Activated CD4-positive, alpha-beta T cell treated with anti-CD3 and anti-CD28 coated beads, Interleukin-10, Interleukin-2, amounts not matched to agents 100 ng/mL and 50 ng/mL, durations not matched to agents 16 hours and 8 hours (primary cell): ENCODE data around the gene CFAP410.

Experiments
- DNase-seq: peaks from one replicate; pipeline ENCODE4 v3.0.0-alpha.2; 2020

The CFAP410 gene

DNA sequence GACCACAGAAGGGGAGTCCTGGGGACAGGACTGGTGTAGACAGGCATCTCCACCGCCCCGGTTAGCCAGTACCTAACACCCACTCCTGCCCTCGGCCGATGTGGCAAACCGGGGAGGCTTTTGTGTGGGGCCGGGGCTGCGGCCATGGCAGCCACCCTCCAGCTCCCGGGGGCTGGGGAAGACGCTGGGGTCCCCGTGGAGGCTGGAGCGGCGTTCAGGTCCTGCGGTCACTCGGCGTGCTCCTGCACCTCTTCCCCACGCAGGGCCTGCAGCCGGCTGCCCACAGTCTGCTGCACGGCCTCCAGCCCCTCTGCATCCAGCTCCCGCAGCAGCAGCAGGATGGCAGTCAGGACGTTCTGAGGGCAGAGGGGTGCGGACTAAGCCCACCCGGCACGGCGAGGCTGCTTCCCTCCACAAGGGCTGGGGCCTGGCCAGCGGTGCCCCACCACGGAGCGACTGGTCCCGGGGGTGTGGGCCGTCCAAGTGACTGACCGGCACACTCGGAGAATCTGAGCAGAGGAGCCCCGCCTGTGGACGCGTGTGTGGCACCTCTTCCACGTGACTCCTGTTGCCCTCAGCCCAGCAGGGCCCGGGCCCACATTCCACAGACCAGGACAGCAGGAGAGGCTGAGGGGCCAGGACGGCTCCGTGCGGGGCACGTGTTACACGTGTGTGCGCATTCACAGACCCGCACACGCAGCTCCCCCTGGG, 9.1 kb downstream of the CFAP410 start:
- DNase-seq: no peak

DNA sequence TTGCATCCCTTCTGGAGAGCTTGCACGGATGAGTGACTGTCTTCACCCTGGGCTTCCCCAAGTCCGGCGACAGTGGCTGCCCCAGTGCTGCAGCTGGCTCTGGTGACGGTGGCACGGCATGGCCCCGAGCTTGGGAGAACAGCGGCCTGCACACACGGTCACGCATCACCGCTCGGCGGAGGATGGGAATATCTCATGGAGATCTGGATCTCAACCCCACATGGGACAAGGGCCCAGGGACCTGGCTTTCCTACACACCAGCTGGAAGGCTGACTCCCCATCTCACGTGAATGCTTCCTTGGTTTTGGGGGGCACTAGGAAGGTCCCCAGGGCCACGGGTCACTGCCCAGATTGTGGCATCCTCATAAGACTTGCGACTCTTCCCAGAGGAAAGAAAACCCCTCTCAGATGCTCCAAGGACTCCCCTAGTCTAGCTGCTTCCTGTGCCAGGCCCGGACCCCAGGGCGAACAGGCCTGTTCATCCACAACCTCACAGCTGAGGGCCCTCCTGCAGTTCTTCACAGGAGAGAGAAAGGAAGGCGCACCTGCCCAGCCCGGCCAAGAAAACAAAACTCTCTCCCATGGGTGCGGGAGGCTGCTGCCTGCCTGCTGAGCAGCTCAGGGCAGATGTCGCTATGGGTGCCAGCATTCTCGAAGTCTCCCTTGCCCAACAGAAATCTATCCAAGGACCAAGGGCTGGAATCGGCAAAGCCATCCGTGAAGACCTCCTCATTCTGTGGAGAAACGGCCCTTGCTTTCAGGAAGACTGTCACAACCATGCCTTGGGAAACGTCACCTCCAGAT, 9.9 kb downstream of the CFAP410 start:
- DNase-seq: no peak

DNA sequence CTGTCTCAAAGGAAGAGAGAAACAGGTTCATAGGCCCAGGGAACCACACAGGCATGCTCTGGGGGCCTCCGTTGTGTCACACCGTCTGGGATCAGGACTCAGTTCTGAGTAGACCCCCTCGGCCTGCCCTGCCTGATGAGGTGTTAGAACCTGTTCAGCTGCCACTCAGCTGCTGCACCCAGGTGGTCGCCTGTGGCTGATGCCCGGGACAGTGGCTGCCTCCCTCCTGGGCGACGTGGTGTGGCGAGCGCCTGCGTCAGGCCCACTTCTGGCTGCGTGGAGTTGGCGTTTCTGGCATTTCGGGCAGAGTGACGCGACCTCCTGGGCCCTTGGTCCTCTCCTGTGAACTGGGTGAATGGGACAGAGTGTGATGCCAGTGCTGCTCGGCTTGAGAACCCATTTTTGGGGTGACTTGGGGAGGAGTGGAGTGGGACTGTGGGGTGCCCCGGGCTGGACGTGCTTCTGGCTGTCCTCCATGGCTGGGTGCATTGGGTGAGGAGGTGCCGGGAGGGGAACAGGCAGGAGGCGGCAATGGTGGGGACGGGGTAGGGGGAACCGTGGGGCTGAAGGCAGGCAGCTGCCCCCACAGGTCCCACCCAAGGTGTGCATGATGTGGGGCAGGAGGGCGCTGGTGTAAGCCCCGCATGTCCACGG, 10.8 kb downstream of the CFAP410 start:
- DNase-seq: no peak

DNA sequence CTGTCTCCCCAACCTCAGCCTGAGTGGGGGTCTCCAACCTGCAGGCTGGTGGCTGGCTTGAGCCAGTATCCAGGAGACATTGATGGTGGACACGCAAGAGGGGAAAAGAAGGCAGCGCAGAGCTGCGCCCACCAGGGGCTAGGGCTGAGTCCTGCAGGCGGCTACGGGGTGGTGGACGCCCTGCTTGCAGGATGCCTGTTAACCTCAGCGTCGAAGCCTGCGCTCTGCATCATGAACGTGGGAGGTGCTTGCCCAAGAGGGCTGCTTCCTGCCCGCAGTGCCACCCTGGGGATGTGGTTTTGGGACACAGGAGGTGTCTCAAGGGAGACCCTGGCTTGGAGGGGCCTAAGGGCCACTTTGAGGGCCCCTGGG, 11.6 kb downstream of the CFAP410 start:
- no peak for DNase-seq

DNA sequence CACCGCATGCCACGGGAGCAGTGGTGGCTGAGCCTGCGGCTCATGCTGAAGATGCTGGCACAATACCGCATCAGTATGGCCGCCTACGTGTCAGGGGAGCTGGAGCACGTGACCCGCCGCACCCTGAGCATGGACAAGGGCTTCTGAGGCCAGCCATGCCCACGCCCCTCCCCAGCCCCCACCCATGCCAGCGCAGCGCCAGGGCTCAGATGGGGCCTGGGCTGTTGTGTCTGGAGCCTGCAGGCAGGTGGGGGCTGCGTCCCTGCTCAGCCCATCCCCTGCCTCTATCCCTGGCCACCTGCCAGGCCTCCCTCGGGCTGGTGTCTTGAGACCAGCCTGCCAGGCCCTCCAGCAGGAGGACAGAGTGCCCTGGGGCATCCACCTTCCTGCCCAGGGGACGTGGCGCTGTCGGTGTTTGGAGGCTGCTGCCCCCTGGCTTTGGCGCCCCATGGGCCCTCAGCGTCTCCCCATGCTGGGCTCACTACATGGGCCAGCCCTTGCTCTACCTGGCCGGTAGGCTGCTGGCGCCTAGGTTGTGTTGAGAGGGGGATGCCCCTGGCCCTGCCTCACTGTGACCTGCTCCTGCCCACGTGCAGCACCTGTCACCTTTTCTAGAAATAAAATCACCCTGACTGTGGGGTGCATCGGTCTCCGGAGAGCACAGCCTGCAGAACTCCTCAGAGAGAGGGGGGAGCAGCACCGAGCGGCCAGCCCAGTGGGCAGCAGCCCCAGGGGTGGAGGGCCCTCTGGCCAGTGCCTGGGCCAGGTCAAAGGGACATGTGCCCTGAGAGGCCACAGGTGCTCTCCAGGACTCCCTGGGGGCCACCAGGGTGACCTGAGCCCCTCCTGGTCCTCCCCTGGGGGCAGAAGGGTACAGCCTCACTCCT, 12.2 kb downstream of the CFAP410 start:
- DNase-seq: no peak

DNA sequence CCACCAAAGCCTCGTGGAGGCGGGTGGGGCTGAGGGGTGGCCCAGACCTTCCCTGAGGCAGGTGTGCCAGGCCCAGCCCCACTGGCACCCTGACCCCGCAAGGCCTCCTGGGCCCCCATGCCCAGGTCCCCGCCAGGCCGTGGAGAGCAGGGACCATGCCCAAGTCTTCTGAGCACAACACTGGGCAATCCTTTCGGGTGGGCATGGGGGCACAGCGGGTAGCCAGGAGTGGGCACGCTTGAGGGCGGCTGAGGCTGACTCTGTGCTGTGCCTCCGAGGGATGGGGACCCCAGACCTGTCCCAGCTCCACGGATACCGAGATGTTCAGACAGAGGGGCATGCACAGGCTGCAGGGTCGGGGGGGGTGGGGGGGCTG, 12.9 kb downstream of the CFAP410 start:
- DNase-seq: no peak

DNA sequence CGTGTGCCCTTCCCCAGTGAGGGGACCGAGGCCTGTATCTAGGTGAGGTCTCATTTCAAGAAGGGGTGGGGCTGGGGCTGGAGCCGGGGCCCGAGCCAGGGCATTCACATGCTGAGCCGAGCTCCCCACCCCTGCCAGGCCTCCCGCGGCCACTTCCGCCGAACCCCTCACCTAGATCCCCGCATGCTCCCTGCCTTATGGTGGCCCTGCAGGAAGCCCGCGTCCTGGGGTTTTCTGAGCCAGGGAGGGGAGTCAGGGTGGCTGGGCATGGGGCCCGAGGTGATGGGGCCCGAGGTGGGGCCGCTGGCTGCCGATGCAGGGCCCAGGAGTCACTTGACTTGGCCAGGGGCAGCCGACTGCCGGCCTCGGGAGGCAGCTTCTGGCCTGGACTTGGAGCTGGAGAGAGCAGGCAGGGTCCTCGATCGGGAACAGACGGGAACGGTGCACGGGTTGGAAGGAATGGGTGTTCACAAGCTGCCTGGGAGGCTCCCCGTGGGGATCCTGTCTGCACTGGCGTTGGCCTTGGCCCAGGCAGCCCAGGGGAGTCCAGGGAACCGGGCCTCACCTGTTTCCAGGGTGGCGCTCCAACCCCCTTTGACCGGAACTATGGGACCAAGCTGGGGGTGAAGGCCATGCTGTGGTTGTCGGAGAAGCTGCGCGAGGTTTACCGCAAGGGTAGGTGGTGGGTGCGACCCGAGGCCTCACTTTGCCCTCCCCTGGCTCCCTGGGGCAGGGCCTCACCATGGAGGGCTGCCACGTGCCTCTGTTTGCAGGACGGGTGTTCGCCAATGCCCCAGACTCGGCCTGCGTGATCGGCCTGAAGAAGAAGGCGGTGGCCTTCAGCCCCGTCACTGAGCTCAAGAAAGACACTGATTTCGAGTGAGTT, 13.6 kb downstream of the CFAP410 start:
- no peak for DNase-seq

DNA sequence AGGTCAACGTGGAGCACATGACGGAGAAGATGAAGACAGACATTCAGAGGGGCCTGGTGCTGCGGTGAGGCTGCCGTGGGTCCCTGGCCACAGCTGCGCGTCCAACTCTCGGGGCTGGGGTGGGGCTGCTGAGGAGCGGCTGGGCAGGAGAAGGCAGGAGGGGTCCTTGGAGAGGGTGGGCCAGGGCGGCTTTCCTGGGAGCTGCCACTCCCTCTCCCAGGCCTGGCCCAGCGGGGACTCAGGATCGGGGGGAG, 14.4 kb downstream of the CFAP410 start:
- no peak for DNase-seq

DNA sequence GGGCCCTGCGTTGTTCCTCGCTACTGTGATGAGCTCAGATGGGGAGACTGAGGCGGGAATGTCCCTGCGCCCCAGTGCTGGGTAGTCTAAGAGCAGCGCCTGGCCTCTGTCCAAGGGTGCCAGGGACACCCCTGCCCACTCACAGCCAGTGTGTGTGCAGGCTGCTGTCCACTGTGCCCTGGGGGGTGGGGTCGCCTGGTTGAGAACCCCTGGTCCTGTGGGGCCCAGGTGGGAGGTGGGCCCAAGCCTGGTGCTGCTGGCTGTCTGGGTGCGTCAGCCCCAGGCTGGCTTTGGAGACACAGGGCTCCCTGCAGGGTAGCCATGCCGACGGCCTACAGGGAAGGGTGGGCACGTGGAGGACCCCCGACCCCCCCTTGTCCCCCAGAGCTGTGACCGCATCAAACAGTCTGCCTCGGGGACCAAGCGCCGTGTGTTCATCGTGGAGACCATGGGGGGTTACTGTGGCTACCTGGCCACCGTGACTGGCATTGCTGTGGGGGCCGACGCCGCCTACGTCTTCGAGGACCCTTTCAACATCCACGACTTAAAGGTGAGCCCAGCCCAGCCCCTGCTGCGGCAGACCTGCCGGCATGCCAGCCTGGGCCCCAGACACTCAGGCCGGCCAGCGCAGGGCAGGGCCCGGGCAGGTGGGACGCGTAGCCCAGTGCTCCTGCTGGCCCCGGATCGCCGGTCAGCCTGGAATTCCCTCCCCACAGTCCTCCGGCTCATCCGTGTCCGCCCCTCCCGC, 14.9 kb downstream of the CFAP410 start:
- no peak for DNase-seq

DNA sequence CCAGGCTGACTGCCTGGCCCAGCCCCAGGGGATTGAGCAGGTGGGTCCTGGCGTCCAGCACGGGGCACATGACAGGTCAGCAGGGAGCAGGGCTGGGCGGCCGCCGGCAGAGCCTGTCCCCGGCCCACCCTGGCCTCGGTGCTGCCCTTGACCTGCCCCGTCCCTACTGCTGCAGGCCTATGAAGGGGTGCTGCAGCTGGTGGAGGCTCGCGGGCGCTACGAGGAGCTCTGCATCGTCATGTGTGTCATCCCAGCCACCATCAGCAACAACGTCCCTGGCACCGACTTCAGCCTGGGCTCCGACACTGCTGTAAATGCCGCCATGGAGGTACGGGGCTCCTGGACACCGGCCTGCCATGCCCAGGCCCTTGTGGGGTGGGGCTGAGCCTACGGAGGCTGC, 15.6 kb downstream of the CFAP410 start:
- DNase-seq: no peak

DNA sequence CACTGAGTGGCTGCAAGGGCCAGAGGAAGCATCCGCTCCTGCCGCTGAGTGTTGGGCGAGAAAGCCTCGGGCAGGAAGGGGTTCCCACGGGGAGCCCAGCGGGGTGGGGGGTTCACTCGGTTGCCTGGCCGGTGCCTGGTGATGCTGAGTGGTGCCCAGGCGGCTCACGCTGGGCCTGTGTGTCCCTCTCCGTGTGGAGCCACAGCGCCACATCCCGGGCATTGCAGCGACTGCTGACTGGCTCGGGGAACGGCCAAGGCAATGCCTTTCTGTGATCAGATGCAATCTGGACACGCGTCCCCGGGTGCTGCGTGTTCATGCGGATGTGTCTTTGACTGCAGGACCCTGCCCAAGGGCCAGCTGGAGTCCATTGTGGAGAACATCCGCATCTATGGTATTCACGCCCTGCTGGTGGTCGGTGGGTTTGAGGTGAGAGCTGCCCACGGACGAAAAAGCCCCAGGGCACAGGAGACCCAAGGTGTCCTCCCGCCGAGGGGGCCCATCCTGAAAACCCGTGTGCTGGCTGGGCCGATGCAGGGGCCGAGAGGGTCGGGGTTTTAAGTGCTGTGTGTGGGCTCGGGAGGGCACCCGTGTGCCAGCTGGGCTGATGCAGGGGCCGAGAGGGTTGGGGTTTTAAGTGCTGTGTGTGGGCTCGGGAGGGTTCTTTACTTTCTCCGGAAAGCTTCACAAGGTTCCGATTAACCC, 16.4 kb downstream of the CFAP410 start:
- no peak for DNase-seq

DNA sequence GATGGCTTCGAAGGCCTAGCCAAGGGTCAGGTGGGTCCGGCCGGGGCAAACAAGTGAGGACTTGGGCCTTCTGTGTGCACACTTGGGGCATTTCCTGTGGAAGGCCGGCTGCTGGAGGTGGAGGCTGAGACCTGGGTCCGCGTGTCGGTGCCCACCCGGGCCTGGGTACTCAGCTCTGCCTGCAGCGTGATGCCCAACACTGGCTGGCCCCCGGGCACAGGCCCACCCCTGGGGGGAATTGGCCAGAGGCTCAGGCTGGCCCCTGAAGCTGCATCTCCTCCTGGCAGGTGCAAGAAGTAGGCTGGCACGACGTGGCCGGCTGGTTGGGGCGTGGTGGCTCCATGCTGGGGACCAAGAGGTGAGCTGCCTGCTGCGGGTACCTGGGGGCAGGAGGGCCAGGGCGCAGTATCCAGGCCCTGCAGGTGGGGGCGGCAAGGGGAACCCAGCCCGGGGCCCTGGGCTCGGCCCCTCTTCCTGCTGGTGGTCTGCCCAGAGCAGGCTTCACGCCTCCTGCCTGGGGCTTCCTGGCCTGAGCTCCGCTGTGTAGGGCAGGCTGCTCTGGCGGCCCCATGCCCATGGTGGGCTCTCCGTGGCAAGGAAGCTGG, 17.2 kb downstream of the CFAP410 start:
- no peak for DNase-seq

DNA sequence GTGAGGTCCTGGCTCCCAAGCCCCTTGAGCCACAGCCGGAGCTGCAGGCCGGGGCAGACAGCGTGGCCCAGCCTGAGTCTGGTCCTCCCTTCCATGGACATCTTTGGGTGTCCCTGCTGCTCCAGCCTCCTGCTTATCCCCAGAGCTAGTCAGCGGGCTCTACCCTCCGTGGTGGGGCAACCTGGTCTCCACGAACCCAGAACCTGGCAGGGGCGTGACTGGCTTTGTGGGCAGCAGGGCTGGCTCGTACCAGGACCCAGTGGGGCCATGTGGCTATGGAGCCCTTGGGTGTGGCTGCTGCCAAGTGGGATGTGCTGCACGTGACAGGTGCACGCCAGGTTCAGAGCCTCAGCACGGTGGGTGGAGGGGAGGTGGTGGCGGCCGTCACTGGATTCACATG, 18.3 kb downstream of the CFAP410 start:
- DNase-seq: no peak

DNA sequence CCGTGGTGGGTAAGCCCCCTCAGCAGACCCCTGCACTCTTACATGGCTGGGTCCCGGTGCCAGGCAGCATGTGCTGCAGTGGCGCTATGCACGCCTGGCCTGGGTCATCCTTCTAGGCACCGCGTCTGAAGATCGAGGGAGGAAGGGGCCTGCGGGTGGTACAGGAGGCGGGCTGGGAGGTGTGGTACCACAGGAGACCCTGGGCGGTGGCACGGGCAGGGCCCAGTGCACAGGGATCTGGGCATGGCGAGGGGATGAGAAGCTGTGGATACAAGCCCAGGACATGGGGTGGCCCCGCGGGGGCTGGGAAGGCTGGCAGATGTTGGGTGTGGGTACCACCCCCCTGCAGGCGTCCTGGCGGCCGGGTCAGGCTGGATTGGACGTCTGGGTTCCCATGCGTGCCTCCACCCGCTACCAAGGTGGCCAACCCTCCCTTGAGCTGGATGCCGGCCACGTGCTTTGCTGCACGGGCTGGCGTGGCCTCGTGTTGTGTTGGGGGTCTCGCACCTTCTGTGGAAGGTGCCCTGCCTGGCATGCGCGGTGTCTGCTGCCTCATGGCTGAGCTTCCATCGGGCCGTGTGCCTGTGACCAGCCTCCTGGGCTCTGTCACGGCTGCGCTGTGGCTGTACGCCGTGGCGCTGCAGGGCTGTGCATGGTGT, 19.7 kb downstream of the CFAP410 start:
- DNase-seq: no peak

DNA sequence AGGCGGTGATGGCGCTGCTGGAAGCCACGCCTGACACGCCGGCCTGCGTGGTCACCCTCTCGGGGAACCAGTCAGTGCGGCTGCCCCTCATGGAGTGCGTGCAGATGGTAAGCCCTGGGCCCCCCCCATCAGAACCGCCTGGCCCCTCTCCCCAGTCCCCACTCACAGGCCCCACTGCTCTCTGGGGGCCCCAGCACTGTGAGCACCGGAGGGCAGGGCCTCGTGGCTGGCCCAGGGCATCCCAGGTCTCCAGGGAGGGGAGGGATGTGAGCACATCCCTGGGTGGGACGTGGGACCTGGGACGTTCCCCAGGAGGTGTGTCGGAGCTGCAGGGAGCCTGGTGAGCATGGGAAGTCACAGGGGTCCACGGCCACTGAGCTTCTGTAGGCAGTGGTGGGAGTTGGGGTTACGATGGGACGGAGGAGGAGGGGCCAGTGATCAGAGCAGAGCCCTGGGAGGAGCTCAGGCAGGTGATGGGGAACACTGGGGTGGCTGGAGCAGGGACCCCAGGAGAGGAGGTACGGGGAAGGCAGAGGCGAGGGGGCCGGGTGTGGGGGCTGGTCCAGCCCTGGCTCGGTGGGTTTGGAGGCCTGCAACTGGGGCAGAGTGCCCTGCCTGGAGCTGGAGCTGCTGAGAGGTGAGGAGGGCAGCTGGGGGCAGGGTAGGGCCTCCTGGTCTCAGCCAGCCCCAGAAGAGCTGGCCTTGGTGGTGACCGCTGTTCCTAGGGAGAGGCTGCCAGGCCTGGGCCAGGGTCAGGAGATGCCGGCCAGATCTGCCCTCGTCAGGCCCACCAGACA, 20.5 kb downstream of the CFAP410 start:
- DNase-seq: no peak

DNA sequence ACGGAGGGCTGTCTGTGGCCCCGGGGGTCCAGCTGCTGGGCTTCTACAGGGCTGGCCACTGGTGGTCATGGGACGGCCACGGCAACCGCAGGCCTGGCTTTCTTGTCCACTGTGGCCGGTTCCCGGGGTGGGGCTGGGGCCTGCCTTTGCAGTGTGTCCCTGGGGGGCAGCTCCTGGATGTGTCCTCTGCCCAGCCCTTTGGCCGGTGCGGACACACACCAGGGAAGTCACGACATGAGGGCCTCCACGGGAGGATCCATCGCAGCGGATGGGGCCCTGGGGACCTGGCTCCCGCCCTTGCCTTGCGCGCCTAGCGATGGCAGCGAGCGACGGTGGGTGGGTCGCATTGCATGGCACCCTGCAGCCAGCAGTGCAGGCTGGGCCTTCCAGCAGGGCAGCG, 21.3 kb downstream of the CFAP410 start:
- DNase-seq: no peak

DNA sequence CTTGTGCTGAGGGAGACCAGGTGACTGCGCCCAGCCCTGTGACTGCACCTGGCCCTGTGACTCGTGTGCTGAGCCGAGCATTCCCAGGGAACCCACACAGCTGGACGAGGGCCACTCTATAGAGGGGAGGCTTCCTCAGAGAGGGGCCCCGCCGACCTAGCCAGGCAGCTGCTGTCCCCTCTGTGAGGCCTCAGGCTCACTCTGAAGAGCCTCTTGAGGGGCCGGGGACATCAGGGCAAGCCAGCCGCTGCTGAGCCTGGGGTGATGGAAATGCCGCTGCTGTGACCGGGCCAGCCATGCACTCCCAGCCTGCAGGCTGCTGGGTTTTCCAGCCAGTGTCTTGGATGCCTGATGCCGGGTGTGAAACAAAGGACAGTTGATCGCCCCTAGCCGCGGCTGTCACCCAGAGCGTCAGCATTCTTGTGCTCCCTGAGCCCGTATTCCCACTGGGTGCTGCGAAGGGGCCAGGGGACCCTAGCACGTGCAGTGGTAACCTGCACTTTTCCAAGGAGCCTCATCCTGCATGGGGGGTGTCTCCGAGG, 21.9 kb downstream of the CFAP410 start:
- no peak for DNase-seq

DNA sequence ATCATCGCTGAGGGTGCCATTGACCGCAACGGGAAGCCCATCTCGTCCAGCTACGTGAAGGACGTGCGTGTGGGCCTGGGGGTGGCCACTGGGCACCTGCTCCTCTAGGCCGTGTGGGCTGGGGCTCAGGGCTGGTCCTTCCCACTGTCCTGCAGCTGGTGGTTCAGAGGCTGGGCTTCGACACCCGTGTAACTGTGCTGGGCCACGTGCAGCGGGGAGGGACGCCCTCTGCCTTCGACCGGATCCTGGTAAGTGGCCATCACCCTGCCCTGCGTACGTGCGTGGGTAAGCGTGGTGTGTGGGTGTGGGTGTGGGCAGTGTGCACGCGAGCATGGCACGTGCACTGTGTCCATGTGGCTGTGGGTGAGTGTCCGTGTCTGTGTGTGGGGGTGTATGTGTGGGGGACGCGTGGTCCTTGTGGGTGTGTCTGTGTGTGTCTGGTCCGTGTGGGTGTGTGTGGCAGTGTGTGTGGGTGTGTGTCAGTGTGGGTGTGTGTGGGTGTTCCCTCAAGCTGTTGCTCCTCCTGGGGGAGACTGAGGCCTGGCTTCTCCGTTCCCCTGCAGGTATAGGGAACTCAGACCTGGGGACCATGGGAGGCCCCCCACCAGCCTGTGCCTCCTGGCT, 22.8 kb downstream of the CFAP410 start:
- DNase-seq: no peak
